Liver (tissue), 9 donors: ENCODE measurements around the gene KLHL24. TPM values are rescaled to one million over a fixed set of nuclear protein-coding genes. Genes with fewer than 3 reads are reported as not detected.
"Not testable (repeated sequence)": the region's sequence is repeated elsewhere in the genome, so short reads cannot be mapped to it uniquely, and the experiment has no call there.

ENCODE experiments used
- DNase-seq: peaks from one replicate; pipeline ENCODE4 v3.0.0-alpha.2; 2017; ENCODE audit warnings: low spot score
- H3K27ac ChIP-seq, 2 donors: one replicate each; pipeline ENCODE4 v1.7.0; 2013; ENCODE audit warnings: inconsistent platforms in 2 of 2, low read length in 2 of 2, control low read depth in 1 of 2, low read depth in 1 of 2, mild to moderate bottlenecking in 1 of 2
- H3K27me3 ChIP-seq, 4 donors: one replicate each; pipeline versions ENCODE4 v1.6.1 to v1.7.0; 2013; ENCODE audit warnings: low read length in 3 of 4, inconsistent platforms in 1 of 4, mild to moderate bottlenecking in 1 of 4, moderate library complexity in 1 of 4; ENCODE audit not compliant: control insufficient read depth in 4 of 4, insufficient read depth in 4 of 4
- H3K36me3 ChIP-seq, 4 donors: one replicate each; pipeline versions ENCODE4 v1.6.1 to v1.7.0; 2013; ENCODE audit warnings: low read length in 3 of 4, mild to moderate bottlenecking in 3 of 4, low read depth in 1 of 4, moderate library complexity in 1 of 4; ENCODE audit not compliant: control insufficient read depth in 4 of 4, insufficient read depth in 3 of 4
- H3K4me1 ChIP-seq, 4 donors: one replicate each; pipeline versions ENCODE4 v1.6.1 to v1.7.0; 2013; ENCODE audit warnings: low read length in 3 of 4, mild to moderate bottlenecking in 3 of 4, moderate library complexity in 1 of 4; ENCODE audit not compliant: control insufficient read depth in 4 of 4, insufficient read depth in 4 of 4
- H3K4me3 ChIP-seq, 3 donors: one replicate each; pipeline versions ENCODE4 v1.6.1 to v1.7.0; 2013; ENCODE audit warnings: low read length in 3 of 3, control low read depth in 1 of 3, low read depth in 1 of 3, mild to moderate bottlenecking in 1 of 3
- H3K9ac ChIP-seq, 2 donors: one replicate each; pipeline ENCODE4 v1.7.0; 2013; ENCODE audit warnings: low read length in 2 of 2, mild to moderate bottlenecking in 2 of 2, moderate library complexity in 2 of 2, control low read depth in 1 of 2, low read depth in 1 of 2
- H3K9me3 ChIP-seq, 4 donors: one replicate each; pipeline versions ENCODE4 v1.6.1 to v1.7.0; 2013; ENCODE audit warnings: low read length in 3 of 4; ENCODE audit not compliant: control insufficient read depth in 4 of 4
- EGR1 ChIP-seq, 2 donors: IDR thresholded peaks; 2 replicates each; pipeline ENCODE4 v1.6.1; 2016 to 2018; ENCODE audit warnings: antibody characterized with exemption in 2 of 2, low read depth in 2 of 2
- FOXA1 ChIP-seq: IDR thresholded peaks from 2 replicates; pipeline ENCODE4 v1.6.1; 2016; ENCODE audit warnings: antibody characterized with exemption
- GABPA ChIP-seq, 2 donors: IDR thresholded peaks in 1 of 2; conservative IDR thresholded peaks in 1 of 2; 2 replicates each; pipeline ENCODE4 v1.6.1; 2016; ENCODE audit warnings: antibody characterized with exemption in 2 of 2, mild to moderate bottlenecking in 1 of 2, moderate library complexity in 1 of 2
- HNF4G ChIP-seq: IDR thresholded peaks from 2 replicates; pipeline ENCODE4 v1.6.1; 2016; ENCODE audit warnings: antibody characterized with exemption
- JUND ChIP-seq, 2 donors: IDR thresholded peaks; 2 replicates each; pipeline ENCODE4 v1.6.1; 2016; ENCODE audit warnings: antibody characterized with exemption in 2 of 2
- NR2F2 ChIP-seq: IDR thresholded peaks from 2 replicates; pipeline ENCODE4 v1.6.1; 2016; ENCODE audit warnings: antibody characterized with exemption
- RXRA ChIP-seq, 2 donors: IDR thresholded peaks; 2 replicates each; pipeline ENCODE4 v1.6.1; 2017 to 2018; ENCODE audit warnings: antibody characterized with exemption in 2 of 2, mild to moderate bottlenecking in 1 of 2
- TAF1 ChIP-seq: conservative IDR thresholded peaks from 2 replicates; pipeline ENCODE4 v1.6.1; 2016; ENCODE audit warnings: antibody characterized with exemption, mild to moderate bottlenecking
- YY1 ChIP-seq: IDR thresholded peaks from 2 replicates; pipeline ENCODE4 v1.6.1; 2016; ENCODE audit warnings: antibody characterized with exemption, mild to moderate bottlenecking
- WGBS: extraction: QIAGEN DNeasy Blood & Tissue Kit; methylation state at CpG from one replicate; pipeline ENCODE4 v1.1.7; 2013; 5-methylcytosine and 5-hydroxymethylcytosine counted together
- polyA plus RNA-seq, 2 donors: library from polyadenylated mRNA; stranded (reverse) in 1 of 2; unstranded in 1 of 2; fragments of 200-250 nt in 1 of 2; fragments of >200 nt in 1 of 2; fragmentation: Nextera tagmentation in 1 of 2; extraction: Ambion mirVana in 1 of 2; gene quantifications; one replicate each; pipeline versions ENCODE4 v1.2.1 to v1.2.3, GENCODE V29; 2013 to 2015
- total RNA-seq, 2 donors: library from RNA; depleted of rRNA; stranded (reverse); fragments of >200 nt; gene quantifications; one replicate each; pipeline ENCODE4 v1.2.3, GENCODE V29; 2014
- TF ChIP-seq, protein P1 (sequence below): IDR thresholded peaks from 2 replicates; pipeline ENCODE4 v1.6.1; 2016; ENCODE audit warnings: antibody characterized with exemption
- TF ChIP-seq, protein P2 (sequence below): IDR thresholded peaks from 2 replicates; pipeline ENCODE4 v1.6.1; 2016; ENCODE audit warnings: antibody characterized with exemption, mild to moderate bottlenecking
- TF ChIP-seq, protein P3 (sequence below): IDR thresholded peaks from 2 replicates; pipeline ENCODE4 v1.6.1; 2016; ENCODE audit warnings: antibody characterized with exemption
- TF ChIP-seq, protein P4 (sequence below): IDR thresholded peaks from 2 replicates; pipeline ENCODE4 v1.6.1; 2016; ENCODE audit warnings: antibody characterized with exemption
- donor health status: healthy.
- donor health status: healthy.
- donor health status: healthy.
- donor health status: healthy.
- donor health status: healthy.

The KLHL24 gene
- total and polyA plus RNA-seq, 4 donors = 6.4 to 81.8 (median 18.4) TPM

DNA sequence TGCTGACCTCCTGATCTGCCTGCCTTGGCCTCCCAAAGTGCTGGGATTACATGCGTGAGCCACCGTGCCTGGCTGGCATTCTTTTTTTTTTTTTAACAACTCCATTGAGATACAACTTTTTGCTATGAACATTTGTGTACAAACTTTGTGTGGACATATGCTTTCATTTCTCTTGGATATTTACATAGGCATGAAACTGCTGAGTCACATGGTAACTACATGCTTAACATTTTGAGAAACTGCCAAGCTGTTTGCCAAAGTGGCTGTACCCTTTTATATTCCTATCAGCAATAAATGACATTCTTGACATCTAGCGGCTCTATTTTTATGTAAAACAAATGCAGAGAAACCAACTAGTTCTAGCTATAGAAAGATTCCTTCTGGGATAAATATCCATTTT lies 53.5 kb downstream of the KLHL24 start:
- H3K27ac ChIP-seq = no peak overlapping the region
- H3K4me3 ChIP-seq = no peak overlapping the region
- 88% methylated on average over 3 of the region's 3 CpGs for WGBS
- no peak for TF ChIP-seq RXRA (IDR thresholded peaks at IDR 0.05)
- TF ChIP-seq NR2F2 = no peak
- TF ChIP-seq EGR1 (IDR thresholded peaks at IDR 0.05; ENCODE audit: low read depth in 2 of 2) = no peak
- no peak for TF ChIP-seq FOXA1
- no peak for TF ChIP-seq JUND (IDR thresholded peaks at IDR 0.05)
- TF ChIP-seq HNF4G = no peak
- TF ChIP-seq, protein P1, sequence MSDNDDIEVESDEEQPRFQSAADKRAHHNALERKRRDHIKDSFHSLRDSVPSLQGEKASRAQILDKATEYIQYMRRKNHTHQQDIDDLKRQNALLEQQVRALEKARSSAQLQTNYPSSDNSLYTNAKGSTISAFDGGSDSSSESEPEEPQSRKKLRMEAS = no peak
- no peak for TF ChIP-seq GABPA (IDR thresholded peaks at IDR 0.05 in 1 of 2, conservative IDR thresholded peaks at IDR 0.05 in 1 of 2)
- TF ChIP-seq, protein P2, sequence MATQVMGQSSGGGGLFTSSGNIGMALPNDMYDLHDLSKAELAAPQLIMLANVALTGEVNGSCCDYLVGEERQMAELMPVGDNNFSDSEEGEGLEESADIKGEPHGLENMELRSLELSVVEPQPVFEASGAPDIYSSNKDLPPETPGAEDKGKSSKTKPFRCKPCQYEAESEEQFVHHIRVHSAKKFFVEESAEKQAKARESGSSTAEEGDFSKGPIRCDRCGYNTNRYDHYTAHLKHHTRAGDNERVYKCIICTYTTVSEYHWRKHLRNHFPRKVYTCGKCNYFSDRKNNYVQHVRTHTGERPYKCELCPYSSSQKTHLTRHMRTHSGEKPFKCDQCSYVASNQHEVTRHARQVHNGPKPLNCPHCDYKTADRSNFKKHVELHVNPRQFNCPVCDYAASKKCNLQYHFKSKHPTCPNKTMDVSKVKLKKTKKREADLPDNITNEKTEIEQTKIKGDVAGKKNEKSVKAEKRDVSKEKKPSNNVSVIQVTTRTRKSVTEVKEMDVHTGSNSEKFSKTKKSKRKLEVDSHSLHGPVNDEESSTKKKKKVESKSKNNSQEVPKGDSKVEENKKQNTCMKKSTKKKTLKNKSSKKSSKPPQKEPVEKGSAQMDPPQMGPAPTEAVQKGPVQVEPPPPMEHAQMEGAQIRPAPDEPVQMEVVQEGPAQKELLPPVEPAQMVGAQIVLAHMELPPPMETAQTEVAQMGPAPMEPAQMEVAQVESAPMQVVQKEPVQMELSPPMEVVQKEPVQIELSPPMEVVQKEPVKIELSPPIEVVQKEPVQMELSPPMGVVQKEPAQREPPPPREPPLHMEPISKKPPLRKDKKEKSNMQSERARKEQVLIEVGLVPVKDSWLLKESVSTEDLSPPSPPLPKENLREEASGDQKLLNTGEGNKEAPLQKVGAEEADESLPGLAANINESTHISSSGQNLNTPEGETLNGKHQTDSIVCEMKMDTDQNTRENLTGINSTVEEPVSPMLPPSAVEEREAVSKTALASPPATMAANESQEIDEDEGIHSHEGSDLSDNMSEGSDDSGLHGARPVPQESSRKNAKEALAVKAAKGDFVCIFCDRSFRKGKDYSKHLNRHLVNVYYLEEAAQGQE = no peak
- no peak for TF ChIP-seq TAF1
- H3K4me1 ChIP-seq = no peaks in the 10 kb centered on the region
- H3K9ac ChIP-seq = no peak overlapping the region
- H3K27me3 ChIP-seq = no peaks in the 10 kb centered on the region
- no peaks in the 10 kb centered on the region for H3K9me3 ChIP-seq
- no peak for DNase-seq
- H3K36me3 ChIP-seq = no peaks in the 10 kb centered on the region

DNA sequence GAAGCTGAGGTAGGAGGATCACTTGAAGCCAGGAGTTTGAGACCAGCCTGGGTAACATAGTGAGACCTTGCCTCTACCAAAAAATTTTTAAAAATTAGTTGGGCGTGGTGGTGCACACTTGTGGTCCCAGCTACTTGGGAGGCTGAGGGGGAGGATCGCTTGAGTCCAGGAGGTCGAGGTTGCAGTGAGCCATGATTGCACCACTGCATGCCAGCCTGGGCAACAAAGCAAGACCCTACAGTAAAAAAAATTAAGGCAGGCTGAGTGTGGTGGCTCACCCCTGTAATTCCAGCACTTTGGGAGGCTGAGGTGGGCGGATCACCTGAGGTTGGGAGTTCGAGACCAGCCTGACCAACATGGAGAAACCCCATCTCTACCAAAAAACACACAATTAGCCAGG lies 54.2 kb downstream of the KLHL24 start:
- H3K4me3 ChIP-seq, H3K27ac ChIP-seq, H3K36me3 ChIP-seq, H3K27me3 ChIP-seq, H3K9me3 ChIP-seq, H3K4me1 ChIP-seq, DNase-seq, H3K9ac ChIP-seq: not testable (repeated sequence)
- WGBS = 97% methylated on average over 5 of the region's 5 CpGs

DNA sequence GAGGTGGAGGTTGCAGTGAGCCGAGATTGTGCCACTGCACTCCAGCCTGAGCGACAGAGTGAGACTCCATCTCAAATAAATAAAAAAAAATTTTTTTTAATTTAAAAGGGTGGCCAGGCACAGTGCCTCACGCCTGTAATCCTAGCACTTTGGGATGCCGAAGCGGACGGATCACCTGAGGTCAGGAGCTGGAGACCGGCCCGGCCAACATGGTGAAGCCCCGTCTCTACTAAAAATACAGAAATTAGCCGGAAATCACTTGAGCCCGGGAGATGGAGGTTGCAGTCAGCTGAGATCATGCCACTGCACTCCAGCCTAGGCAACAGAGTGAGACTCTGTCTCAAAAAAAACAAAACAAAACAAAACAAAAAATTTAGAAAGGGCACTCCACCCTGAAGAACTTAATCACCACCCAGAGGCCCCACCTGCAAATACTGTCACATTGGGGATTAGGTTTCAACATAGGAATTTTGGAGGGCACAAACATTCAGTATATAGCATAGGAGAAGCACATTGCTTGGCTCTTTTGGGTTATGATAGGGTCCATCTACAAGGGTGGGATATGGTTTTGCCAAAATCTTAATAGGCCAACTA lies 55.1 kb downstream of the KLHL24 start:
- no peaks in the 10 kb centered on the region for H3K27me3 ChIP-seq
- H3K4me1 ChIP-seq = no peaks in the 10 kb centered on the region
- H3K36me3 ChIP-seq = no peaks in the 10 kb centered on the region
- DNase-seq = no peak
- no peak for TF ChIP-seq EGR1 (IDR thresholded peaks at IDR 0.05; ENCODE audit: low read depth in 2 of 2)
- TF ChIP-seq, protein P3, sequence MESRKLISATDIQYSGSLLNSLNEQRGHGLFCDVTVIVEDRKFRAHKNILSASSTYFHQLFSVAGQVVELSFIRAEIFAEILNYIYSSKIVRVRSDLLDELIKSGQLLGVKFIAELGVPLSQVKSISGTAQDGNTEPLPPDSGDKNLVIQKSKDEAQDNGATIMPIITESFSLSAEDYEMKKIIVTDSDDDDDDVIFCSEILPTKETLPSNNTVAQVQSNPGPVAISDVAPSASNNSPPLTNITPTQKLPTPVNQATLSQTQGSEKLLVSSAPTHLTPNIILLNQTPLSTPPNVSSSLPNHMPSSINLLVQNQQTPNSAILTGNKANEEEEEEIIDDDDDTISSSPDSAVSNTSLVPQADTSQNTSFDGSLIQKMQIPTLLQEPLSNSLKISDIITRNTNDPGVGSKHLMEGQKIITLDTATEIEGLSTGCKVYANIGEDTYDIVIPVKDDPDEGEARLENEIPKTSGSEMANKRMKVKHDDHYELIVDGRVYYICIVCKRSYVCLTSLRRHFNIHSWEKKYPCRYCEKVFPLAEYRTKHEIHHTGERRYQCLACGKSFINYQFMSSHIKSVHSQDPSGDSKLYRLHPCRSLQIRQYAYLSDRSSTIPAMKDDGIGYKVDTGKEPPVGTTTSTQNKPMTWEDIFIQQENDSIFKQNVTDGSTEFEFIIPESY = no peak
- TF ChIP-seq RXRA (IDR thresholded peaks at IDR 0.05) = no peak
- TF ChIP-seq, protein P1 = no peak
- no peak for TF ChIP-seq NR2F2
- TF ChIP-seq, protein P4, sequence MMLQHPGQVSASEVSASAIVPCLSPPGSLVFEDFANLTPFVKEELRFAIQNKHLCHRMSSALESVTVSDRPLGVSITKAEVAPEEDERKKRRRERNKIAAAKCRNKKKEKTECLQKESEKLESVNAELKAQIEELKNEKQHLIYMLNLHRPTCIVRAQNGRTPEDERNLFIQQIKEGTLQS = no peak
- no peak for TF ChIP-seq TAF1
- no peak for TF ChIP-seq YY1
- no peak overlapping the region for H3K27ac ChIP-seq
- no peak overlapping the region for H3K9ac ChIP-seq
- H3K9me3 ChIP-seq = no peaks in the 10 kb centered on the region
- no peak overlapping the region for H3K4me3 ChIP-seq
- 98% methylated on average over 11 of the region's 11 CpGs for WGBS
